Brain microvascular endothelial cell (primary cell): ENCODE data around the gene NEGR1.

Source experiments
- DNase-seq: peaks from one replicate; pipeline ENCODE4 v3.0.0-alpha.2; 2020
- H3K27ac ChIP-seq: fragments of 250-450 bp; sonication (Bioruptor Pico); 2 replicates; pipeline ENCODE4 v1.5.1; 2020; ENCODE audit warnings: mild to moderate bottlenecking, moderate library complexity
- H3K27me3 ChIP-seq: fragments of 250-450 bp; sonication (Bioruptor Pico); replicated peaks from 2 replicates; pipeline ENCODE4 v1.5.1; 2020; ENCODE audit warnings: mild to moderate bottlenecking
- H3K36me3 ChIP-seq: fragments of 250-450 bp; sonication (Bioruptor Pico); replicated peaks from 2 replicates; pipeline ENCODE4 v1.5.1; 2020; ENCODE audit warnings: mild to moderate bottlenecking
- H3K4me3 ChIP-seq: 2 replicates; pipeline ENCODE4 v1.5.1; 2011; ENCODE audit warnings: low read depth, mild to moderate bottlenecking, control low read depth, low read length, moderate library complexity
- CTCF ChIP-seq: IDR thresholded peaks from 2 replicates; pipeline ENCODE4 v1.5.1; 2011; ENCODE audit warnings: low read depth, mild to moderate bottlenecking, moderate library complexity, low read length, control low read depth, inconsistent platforms; ENCODE audit errors: missing control alignments
- in situ Hi-C: cut with HindIII; loops from 2 replicates; pipeline ENCODE4 v1.10.0; 2017; ENCODE audit warnings: low sequenced_read_pairs, low pct_ligation_motif_present

NEGR1 gene

GRCh38 chr1:71448444-71448843 is 833.9 kb downstream of the NEGR1 start:
- in situ Hi-C loops, result no loop called here
- H3K36me3 ChIP-seq, result no peaks in the 10 kb centered on the region
- H3K27ac ChIP-seq, result no peak overlapping the region
- no peak for DNase-seq
- no peaks in the 10 kb centered on the region for H3K27me3 ChIP-seq
- TF ChIP-seq CTCF, result no peak
- no peak overlapping the region for H3K4me3 ChIP-seq

GRCh38 chr1:71438626-71439025 is 843.7 kb downstream of the NEGR1 start:
- no peak for TF ChIP-seq CTCF
- DNase-seq, result no peak
- Histone ChIP-seq H3K27me3 (no peaks in the 10 kb centered on the region), H3K27ac (no peak overlapping the region), H3K36me3 (no peaks in the 10 kb centered on the region), H3K4me3 (no peak overlapping the region)
- in situ Hi-C loops, result no loop called here

DNA sequence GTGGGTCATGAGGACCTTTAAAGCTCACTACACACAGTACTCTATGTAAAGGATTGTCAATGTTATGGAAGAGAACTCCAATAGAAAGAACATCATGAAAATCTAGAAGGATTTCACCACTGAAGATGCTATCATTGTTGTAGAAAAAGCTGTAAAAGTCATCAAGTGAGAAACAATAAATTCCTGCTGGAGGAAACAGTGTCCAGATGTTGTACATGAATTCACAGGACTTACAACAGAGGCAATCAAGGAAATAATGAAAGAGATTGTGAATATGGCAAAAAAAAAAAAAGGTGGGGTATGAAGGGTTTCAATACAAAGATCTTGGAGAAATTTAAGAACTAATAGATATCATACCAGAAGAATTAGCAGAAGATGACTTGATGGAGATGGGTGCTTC is 846.4 kb downstream of the NEGR1 start:
- no peaks in the 10 kb centered on the region for H3K36me3 ChIP-seq

DNA sequence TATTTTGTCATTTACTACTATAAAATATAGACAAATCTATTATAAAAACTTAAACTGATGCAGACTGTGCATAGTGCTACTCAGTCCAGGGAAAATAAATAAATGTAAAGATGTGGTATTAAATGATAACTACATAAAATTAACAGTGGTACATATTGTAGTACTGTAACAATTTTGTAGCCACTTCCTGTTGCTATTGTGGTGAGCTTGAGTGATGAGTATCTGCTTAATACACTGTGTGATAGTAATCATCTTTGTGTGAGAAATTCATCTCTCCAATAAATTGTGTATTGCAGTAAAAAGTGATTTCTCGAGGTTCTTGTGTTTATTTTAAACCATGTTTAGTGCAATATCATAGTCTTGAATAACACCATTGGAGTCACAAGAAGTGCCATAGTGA is 848.1 kb downstream of the NEGR1 start:
- in situ Hi-C loops, result no loop called here
- H3K27me3 ChIP-seq, result no peaks in the 10 kb centered on the region
- H3K36me3 ChIP-seq, result no peaks in the 10 kb centered on the region
- no peak for TF ChIP-seq CTCF
- no peak overlapping the region for H3K4me3 ChIP-seq
- no peak for DNase-seq
- H3K27ac ChIP-seq, result no peak overlapping the region

More for the DNA sequence above, 846.4 kb downstream of the NEGR1 start:
- Histone ChIP-seq H3K27ac (no peak overlapping the region), H3K27me3 (no peaks in the 10 kb centered on the region), H3K4me3 (no peak overlapping the region)
- TF ChIP-seq CTCF, result no peak
- no peak for DNase-seq
- in situ Hi-C loops, result no loop called here

DNA sequence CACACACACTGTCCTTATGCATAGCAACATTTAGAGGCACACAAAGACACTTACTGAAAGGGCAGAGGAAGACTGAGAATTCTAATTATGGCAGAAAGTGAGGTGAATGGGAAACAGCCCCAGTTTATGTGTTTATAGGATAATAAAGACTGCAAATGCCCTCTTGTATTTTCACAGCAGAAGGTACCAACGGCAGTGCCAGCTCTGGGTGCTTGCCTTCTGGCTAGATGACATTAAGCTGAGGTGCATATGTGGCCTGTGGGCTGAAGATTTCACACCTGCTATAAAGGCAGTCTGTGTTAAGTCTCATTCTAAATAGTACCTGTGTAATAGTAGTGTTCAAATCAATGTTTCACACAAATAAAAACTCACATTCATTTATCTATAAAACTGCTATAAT is 854.3 kb downstream of the NEGR1 start:
- DNase-seq, result no peak
- H3K27me3 ChIP-seq, result no peaks in the 10 kb centered on the region
- H3K4me3 ChIP-seq, result no peak overlapping the region
- no peak overlapping the region for H3K27ac ChIP-seq
- in situ Hi-C loops, result no loop called here
- no peak for TF ChIP-seq CTCF
- H3K36me3 ChIP-seq, result no peaks in the 10 kb centered on the region

- no peak overlapping the region for H3K27ac ChIP-seq
- no peak overlapping the region for H3K4me3 ChIP-seq
- TF ChIP-seq CTCF, result no peak
- H3K36me3 ChIP-seq, result no peaks in the 10 kb centered on the region
- DNase-seq, result no peak
- H3K27me3 ChIP-seq, result no peaks in the 10 kb centered on the region
- in situ Hi-C loops, result no loop called here
These were observed 855.3 kb downstream of the NEGR1 start for GRCh38 chr1:71427066-71427465.
